ENCODE measurements around the gene FKRP.

FKRP gene

GRCh38 chr19:46719629-46720502, 26.0 kb upstream of the FKRP start:
- no peak for DNase-seq

GRCh38 chr19:46720503-46721239, 25.2 kb upstream of the FKRP start:
- DNase-seq: no peak

GRCh38 chr19:46721269-46722003, 24.4 kb upstream of the FKRP start:
- DNase-seq: no peak

GRCh38 chr19:46722004-46722380, 23.9 kb upstream of the FKRP start:
- DNase-seq: no peak

GRCh38 chr19:46722421-46723022, 23.3 kb upstream of the FKRP start:
- DNase-seq: no peak

GRCh38 chr19:46723023-46723461, 22.8 kb upstream of the FKRP start:
- no peak for DNase-seq

- no peak for DNase-seq
Measured at GRCh38 chr19:46723471-46723870, 22.4 kb upstream of the FKRP start.

GRCh38 chr19:46724468-46724867, 21.4 kb upstream of the FKRP start:
- no peak for DNase-seq

- DNase-seq: no peak
Measured at GRCh38 chr19:46725036-46725820, 20.6 kb upstream of the FKRP start.

GRCh38 chr19:46725859-46726393, 19.9 kb upstream of the FKRP start:
- no peak for DNase-seq

GRCh38 chr19:46726551-46726950, 19.3 kb upstream of the FKRP start:
- no peak for DNase-seq

GRCh38 chr19:46726971-46727501, 18.8 kb upstream of the FKRP start:
- no peak for DNase-seq

GRCh38 chr19:46727757-46728156, 18.1 kb upstream of the FKRP start:
- DNase-seq: no peak

GRCh38 chr19:46728208-46728607, 17.6 kb upstream of the FKRP start:
- DNase-seq: no peak

GRCh38 chr19:46728693-46729339, 17.0 kb upstream of the FKRP start:
- DNase-seq: peak; percentile 30

GRCh38 chr19:46729696-46730095, 16.2 kb upstream of the FKRP start:
- DNase-seq: no peak

- no peak for DNase-seq
Measured at GRCh38 chr19:46730187-46730586, 15.7 kb upstream of the FKRP start.

GRCh38 chr19:46730595-46730994, 15.3 kb upstream of the FKRP start:
- DNase-seq: no peak

- no peak for DNase-seq
Measured at GRCh38 chr19:46731007-46731501, 14.8 kb upstream of the FKRP start.

GRCh38 chr19:46731584-46731983, 14.3 kb upstream of the FKRP start:
- no peak for DNase-seq

All from NCI-H2107 (cell line).